OCI-LY7 (cell line): ENCODE measurements around the gene LIPK. TPM values are rescaled to one million over a fixed set of nuclear protein-coding genes. Genes with fewer than 3 reads are reported as not detected.

Experiments used
- BruUV-seq: library from RNA; stranded (reverse); fragments of 400-500 nt; replicated peaks from 2 replicates; lab custom pipeline; 2021; lab: Mats Ljungman, UMichigan
- CTCF ChIA-PET: fragments of 300-600 bp; sonication (Branson Sonifier 250); formaldehyde crosslinking; loops from one replicate; lab custom pipeline; 2022; ENCODE audit warnings: antibody characterized with exemption; ENCODE audit not compliant: unreplicated experiment; lab: Charles Lee
- POLR2A ChIA-PET: fragments of 300-600 bp; sonication (Branson Sonifier 250); formaldehyde crosslinking; loops from one replicate; lab custom pipeline; 2022; ENCODE audit warnings: antibody characterized with exemption; lab: Charles Lee
- DNase-seq: peaks from one replicate; pipeline ENCODE4 v3.0.0-alpha.2; 2015; ENCODE audit warnings: low spot score
- H2AFZ ChIP-seq: fragments of 200-600 bp; sonication (generic), shearing (Covaris generic); 2 replicates; pipeline ENCODE4 v1.6.1; 2014; ENCODE audit warnings: mild to moderate bottlenecking, antibody characterized with exemption, low read length, moderate library complexity
- H3K27ac ChIP-seq: fragments of 200-600 bp; sonication (generic); 2 replicates; pipeline ENCODE4 v1.5.1; 2014; ENCODE audit warnings: mixed run types, low read depth, mild to moderate bottlenecking, moderate library complexity, low read length, inconsistent platforms; ENCODE audit not compliant: poor library complexity, severe bottlenecking
- H3K36me3 ChIP-seq: fragments of 200-600 bp; sonication (generic); 2 replicates; pipeline ENCODE4 v1.6.1; 2014; ENCODE audit warnings: mild to moderate bottlenecking, antibody characterized with exemption, low read length, moderate library complexity, mixed read lengths; ENCODE audit not compliant: insufficient read depth
- H3K4me1 ChIP-seq: fragments of 200-600 bp; sonication (generic); 2 replicates; pipeline ENCODE4 v1.5.1; 2014; ENCODE audit warnings: mild to moderate bottlenecking, low read length; ENCODE audit not compliant: insufficient read depth, poor library complexity, severe bottlenecking
- H3K4me2 ChIP-seq: fragments of 200-600 bp; sonication (generic); 2 replicates; pipeline ENCODE4 v1.6.1; 2014; ENCODE audit warnings: mild to moderate bottlenecking, low read length
- H3K4me3 ChIP-seq: fragments of 200-600 bp; sonication (generic); 2 replicates; pipeline ENCODE4 v1.5.1; 2014; ENCODE audit warnings: mild to moderate bottlenecking, low read depth, low read length; ENCODE audit not compliant: poor library complexity, severe bottlenecking
- H3K79me2 ChIP-seq: fragments of 200-600 bp; sonication (generic); 2 replicates; pipeline ENCODE4 v1.6.1; 2016; ENCODE audit warnings: low read depth, mild to moderate bottlenecking, low read length, moderate library complexity, mixed read lengths; ENCODE audit not compliant: insufficient read depth
- H3K9me2 ChIP-seq: fragments of 200-600 bp; sonication (generic); 2 replicates; pipeline ENCODE4 v1.6.1; 2016; ENCODE audit warnings: mild to moderate bottlenecking, low read length, mixed read lengths; ENCODE audit not compliant: insufficient read depth
- H3K9me3 ChIP-seq: fragments of 200-600 bp; sonication (generic); 2 replicates; pipeline ENCODE4 v1.6.1; 2014; ENCODE audit warnings: mild to moderate bottlenecking, mixed run types, low read length, mixed read lengths
- H4K20me1 ChIP-seq: fragments of 200-600 bp; sonication (generic); 2 replicates; pipeline ENCODE4 v1.6.1; 2014; ENCODE audit warnings: mild to moderate bottlenecking, antibody characterized with exemption, low read length, moderate library complexity, mixed read lengths; ENCODE audit not compliant: insufficient read depth
- EZH2phosphoT487 ChIP-seq: fragments of 200-600 bp; sonication (generic); IDR thresholded peaks from 2 replicates; pipeline ENCODE4 v1.6.1; 2018; ENCODE audit warnings: low read depth, borderline replicate concordance, mild to moderate bottlenecking, mixed run types, antibody characterized with exemption, low read length, moderate library complexity, mixed read lengths
- intact Hi-C: fragments of 100-400 bp; cut with micrococcal nuclease; formaldehyde crosslinking; loops from one replicate; pipeline ENCODE4 v1.10.0; 2022; ENCODE audit not compliant: unreplicated experiment
- total RNA-seq, 2 experiments: library from RNA; depleted of rRNA in 1 of 2; stranded (reverse); fragments of >200 nt in 1 of 2; shearing (Covaris generic) in 1 of 2; gene quantifications; 2 replicates each; pipeline ENCODE4 v1.2.3, GENCODE V29; 2014 to 2022
- TF ChIP-seq, protein P1 (sequence below): fragments of 200-600 bp; sonication (generic); conservative IDR thresholded peaks from 2 replicates; pipeline ENCODE4 v1.5.1; 2014; ENCODE audit warnings: mild to moderate bottlenecking, antibody characterized with exemption, low read length, moderate library complexity, mixed read lengths

LIPK gene
- total RNA-seq, 2 experiments from 2014 or later = not detected

DNA sequence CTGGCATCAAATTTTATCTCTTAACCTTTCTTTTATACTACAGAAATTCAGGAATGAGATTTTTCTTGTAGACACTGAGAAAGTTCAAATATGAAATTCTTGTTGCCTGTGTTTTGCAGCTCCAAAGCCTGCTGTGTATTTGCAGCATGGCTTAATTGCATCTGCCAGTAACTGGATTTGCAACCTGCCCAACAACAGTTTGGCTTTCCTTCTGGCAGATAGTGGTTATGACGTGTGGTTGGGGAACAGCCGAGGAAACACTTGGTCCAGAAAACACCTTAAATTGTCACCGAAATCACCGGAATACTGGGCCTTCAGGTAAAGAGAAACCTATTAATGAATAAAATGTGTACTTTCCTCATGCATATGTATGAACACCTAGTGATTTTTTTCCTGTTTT is 24.8 kb downstream of the LIPK start:
- Histone ChIP-seq H3K9me2 (no peaks in the 10 kb centered on the region), H3K27ac (no peak overlapping the region), H4K20me1 (no peaks in the 10 kb centered on the region), H2AFZ (no peak overlapping the region), H3K9me3 (no peaks in the 10 kb centered on the region), H3K79me2 (no peaks in the 10 kb centered on the region), H3K4me2 (no peak overlapping the region), H3K4me1 (peaks cover 6% of the 10 kb centered on the region), H3K36me3 (no peaks in the 10 kb centered on the region), H3K4me3 (no peak overlapping the region)
- CTCF ChIA-PET = no interaction called here
- BruUV-seq = no TSS peak
- POLR2A ChIA-PET = no interaction called here
- no peak for DNase-seq
- intact Hi-C loops = no loop called here
- TF ChIP-seq EZH2phosphoT487 = no peak
- TF ChIP-seq, protein P1, sequence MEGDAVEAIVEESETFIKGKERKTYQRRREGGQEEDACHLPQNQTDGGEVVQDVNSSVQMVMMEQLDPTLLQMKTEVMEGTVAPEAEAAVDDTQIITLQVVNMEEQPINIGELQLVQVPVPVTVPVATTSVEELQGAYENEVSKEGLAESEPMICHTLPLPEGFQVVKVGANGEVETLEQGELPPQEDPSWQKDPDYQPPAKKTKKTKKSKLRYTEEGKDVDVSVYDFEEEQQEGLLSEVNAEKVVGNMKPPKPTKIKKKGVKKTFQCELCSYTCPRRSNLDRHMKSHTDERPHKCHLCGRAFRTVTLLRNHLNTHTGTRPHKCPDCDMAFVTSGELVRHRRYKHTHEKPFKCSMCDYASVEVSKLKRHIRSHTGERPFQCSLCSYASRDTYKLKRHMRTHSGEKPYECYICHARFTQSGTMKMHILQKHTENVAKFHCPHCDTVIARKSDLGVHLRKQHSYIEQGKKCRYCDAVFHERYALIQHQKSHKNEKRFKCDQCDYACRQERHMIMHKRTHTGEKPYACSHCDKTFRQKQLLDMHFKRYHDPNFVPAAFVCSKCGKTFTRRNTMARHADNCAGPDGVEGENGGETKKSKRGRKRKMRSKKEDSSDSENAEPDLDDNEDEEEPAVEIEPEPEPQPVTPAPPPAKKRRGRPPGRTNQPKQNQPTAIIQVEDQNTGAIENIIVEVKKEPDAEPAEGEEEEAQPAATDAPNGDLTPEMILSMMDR = no peak

DNA sequence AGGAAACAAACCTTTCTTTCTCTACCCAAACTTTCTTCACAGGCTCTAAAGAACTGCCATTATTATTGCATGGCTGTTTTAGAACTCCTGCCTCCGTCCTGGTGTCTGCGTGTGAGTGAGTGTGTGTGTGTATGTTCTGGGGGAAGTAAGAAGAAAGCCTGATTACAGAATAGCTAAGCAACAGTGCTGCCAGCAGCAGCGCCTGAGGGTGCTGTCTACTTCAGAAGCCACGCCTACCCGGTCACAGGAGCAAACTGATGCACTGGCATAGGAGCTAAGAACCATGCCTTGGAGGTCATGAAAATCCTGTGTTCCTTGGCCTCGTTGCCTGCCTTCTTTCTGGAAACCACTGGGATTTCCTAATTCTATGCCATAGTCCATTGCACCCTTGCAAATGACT is 25.2 kb downstream of the LIPK start:
- no peaks in the 10 kb centered on the region for H4K20me1 ChIP-seq
- ChIA-PET POLR2A (no interaction called here), CTCF (no interaction called here)

DNA sequence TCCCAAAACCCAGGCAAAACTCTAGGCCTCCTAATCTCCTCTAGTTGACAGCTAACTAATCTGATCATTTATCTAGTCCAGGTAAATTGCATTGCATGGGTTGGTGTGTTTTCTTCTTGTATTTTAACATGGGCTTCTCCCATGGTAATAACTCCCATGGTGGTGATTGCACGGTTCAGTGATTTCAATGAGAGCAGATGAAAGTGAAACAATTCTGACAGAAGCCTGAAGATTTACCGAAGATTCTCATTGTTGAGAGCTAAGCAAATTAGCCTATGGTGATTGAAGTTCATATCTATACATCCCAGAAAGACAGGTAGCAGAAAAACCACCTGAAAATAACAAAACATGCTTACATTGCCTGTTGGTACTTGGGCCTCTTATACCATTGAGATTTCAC is 27.2 kb downstream of the LIPK start:
- H3K36me3 ChIP-seq = no peaks in the 10 kb centered on the region
- intact Hi-C loops = no loop called here
- no TSS peak for BruUV-seq
- no peaks in the 10 kb centered on the region for H3K79me2 ChIP-seq
- TF ChIP-seq EZH2phosphoT487 = no peak
- TF ChIP-seq, protein P1 = no peak
- H3K4me1 ChIP-seq = peaks cover 6% of the 10 kb centered on the region
- no peaks in the 10 kb centered on the region for H3K9me3 ChIP-seq
- POLR2A ChIA-PET = interaction anchor here (0.5 to 1.0 kb wide), 2 partner anchors 8 to 199 kb away, joined by 5 to 6 read pairs; no protein-coding TSS in a partner anchor
- no peak overlapping the region for H2AFZ ChIP-seq
- H3K4me2 ChIP-seq = 0 out of 2 replicates have a peak overlapping the region, but pooled peaks have one; percentile 9
- no peaks in the 10 kb centered on the region for H3K9me2 ChIP-seq
- H3K4me3 ChIP-seq = no peak overlapping the region
- DNase-seq = peak; percentile 6
- H3K27ac ChIP-seq = no peak overlapping the region
- CTCF ChIA-PET = no interaction called here
- no peaks in the 10 kb centered on the region for H4K20me1 ChIP-seq

More for the DNA sequence above, 25.2 kb downstream of the LIPK start:
- Histone ChIP-seq H3K4me2 (no peak overlapping the region), H3K9me2 (no peaks in the 10 kb centered on the region), H2AFZ (no peak overlapping the region), H3K27ac (no peak overlapping the region), H3K4me1 (peaks cover 6% of the 10 kb centered on the region), H3K79me2 (no peaks in the 10 kb centered on the region), H3K4me3 (no peak overlapping the region), H3K9me3 (no peaks in the 10 kb centered on the region), H3K36me3 (no peaks in the 10 kb centered on the region)
- intact Hi-C loops = no loop called here
- no TSS peak for BruUV-seq
- no peak for DNase-seq
- no peak for TF ChIP-seq EZH2phosphoT487
